Endothelial cell of umbilical vein (primary cell): Measurements from ENCODE around the gene LAMA5. TPM values are rescaled to one million over a fixed set of nuclear protein-coding genes. Genes with fewer than 3 reads are reported as not detected.
"Not testable (repeated sequence)": the region's sequence is repeated elsewhere in the genome, so short reads cannot be mapped to it uniquely, and the experiment has no call there.

ENCODE experiments used
- BruUV-seq: library from RNA; stranded (reverse); fragments of 400-500 nt; replicated peaks from 2 replicates; lab custom pipeline; 2021; lab: Mats Ljungman, UMichigan
- CTCF ChIA-PET: fragments of 300-600, 350-600 bp; sonication (Branson Sonifier 250); formaldehyde crosslinking; loops from one replicate; lab custom pipeline; 2021; ENCODE audit warnings: antibody characterized with exemption, inconsistent platforms; lab: Charles Lee
- POLR2A ChIA-PET: fragments of 300-600, 350-600 bp; sonication (Branson Sonifier 250); formaldehyde crosslinking; loops from one replicate; lab custom pipeline; 2021; ENCODE audit warnings: antibody characterized with exemption, inconsistent platforms; lab: Charles Lee
- DNase-seq: peaks from one replicate; pipeline ENCODE4 v3.0.0-alpha.2; 2011; ENCODE audit warnings: low read depth, low spot score
- FAIRE-seq: peaks from 2 replicates; lab custom pipeline; 2011; peaks lifted over from hg19 to GRCh38; lab: Jason Lieb, UNC
- H2AFZ ChIP-seq: 2 replicates; pipeline ENCODE4 v1.6.0; 2012; ENCODE audit warnings: low read depth, low read length, control low read depth, inconsistent platforms
- H3K27ac ChIP-seq: 2 replicates; pipeline ENCODE4 v1.5.1; 2011; ENCODE audit warnings: low read depth, mild to moderate bottlenecking, control low read depth, low read length, moderate library complexity; ENCODE audit not compliant: insufficient read depth
- H3K27me3 ChIP-seq, 2 experiments: 2 replicates each; pipeline versions ENCODE4 v1.6.0 to v1.6.1; 2011; ENCODE audit warnings: low read length in 2 of 2, mixed read lengths in 1 of 2; ENCODE audit not compliant: control insufficient read depth in 2 of 2, insufficient read depth in 2 of 2
- H3K36me3 ChIP-seq, 2 experiments: 2 replicates in 1 of 2; 3 replicates in 1 of 2; pipeline ENCODE4 v1.5.1; 2011; ENCODE audit warnings: low read length in 2 of 2, mild to moderate bottlenecking in 1 of 2, moderate library complexity in 1 of 2; ENCODE audit not compliant: control insufficient read depth in 2 of 2, insufficient read depth in 2 of 2; ENCODE audit errors: extremely low read depth in 1 of 2
- H3K4me1 ChIP-seq: 3 replicates; pipeline ENCODE4 v1.5.1; 2011; ENCODE audit warnings: mild to moderate bottlenecking, low read length; ENCODE audit not compliant: control insufficient read depth, insufficient read depth; ENCODE audit errors: extremely low read depth
- H3K4me2 ChIP-seq: 2 replicates; pipeline ENCODE4 v1.6.1; 2011; ENCODE audit warnings: low read length, control low read depth, mixed read lengths; ENCODE audit not compliant: insufficient read depth
- H3K4me3 ChIP-seq, 3 experiments: fragments of 200-600 bp in 1 of 3; sonication (generic), shearing (Covaris generic) in 1 of 3; replicated peaks in 1 of 3; 2 replicates each; pipeline ENCODE4 v1.5.1; 2011 to 2016; ENCODE audit warnings: control low read depth in 3 of 3, low read length in 3 of 3, mild to moderate bottlenecking in 2 of 3, inconsistent platforms in 1 of 3, low read depth in 1 of 3, moderate library complexity in 1 of 3; ENCODE audit not compliant: insufficient read depth in 1 of 3
- H3K79me2 ChIP-seq: 2 replicates; pipeline ENCODE4 v1.6.0; 2012; ENCODE audit warnings: low read length, inconsistent platforms; ENCODE audit not compliant: control insufficient read depth, insufficient read depth
- H3K9ac ChIP-seq: replicated peaks from 2 replicates; pipeline ENCODE3; 2011; ENCODE audit warnings: low read length, control low read depth; ENCODE audit not compliant: insufficient read depth; ENCODE audit errors: extremely low read depth
- H3K9me1 ChIP-seq: replicated peaks from 3 replicates; pipeline ENCODE4 v1.6.0; 2011; ENCODE audit warnings: mild to moderate bottlenecking, low read length; ENCODE audit not compliant: control insufficient read depth, insufficient read depth; ENCODE audit errors: extremely low read depth
- H3K9me3 ChIP-seq: replicated peaks from 2 replicates; pipeline ENCODE4 v1.5.1; 2012; ENCODE audit warnings: low read length, inconsistent platforms; ENCODE audit not compliant: control insufficient read depth, insufficient read depth
- H4K20me1 ChIP-seq: replicated peaks from 2 replicates; pipeline ENCODE3; 2011; ENCODE audit warnings: mild to moderate bottlenecking, low read length; ENCODE audit not compliant: control insufficient read depth, insufficient read depth; ENCODE audit errors: extremely low read depth
- CTCF ChIP-seq, 2 donors: IDR thresholded peaks; 1 replicate in 1 of 2; 2 replicates in 1 of 2; pipeline ENCODE4 v1.5.1; 2011; ENCODE audit warnings: low read length in 2 of 2, mild to moderate bottlenecking in 2 of 2, moderate library complexity in 2 of 2, control low read depth in 1 of 2, inconsistent platforms in 1 of 2, low read depth in 1 of 2; ENCODE audit not compliant: insufficient read depth in 1 of 2; ENCODE audit errors: extremely low read depth in 1 of 2
- GATA2 ChIP-seq: IDR thresholded peaks from 2 replicates; pipeline ENCODE4 v1.7.0; 2011; ENCODE audit warnings: low read depth, mild to moderate bottlenecking, moderate library complexity, mixed read lengths, low read length; ENCODE audit not compliant: insufficient read length, insufficient read depth
- JUN ChIP-seq: IDR thresholded peaks from 2 replicates; pipeline ENCODE4 v1.6.1; 2011; ENCODE audit warnings: borderline replicate concordance, low read depth; ENCODE audit not compliant: insufficient read length, insufficient read depth
- MYC ChIP-seq: IDR thresholded peaks from one replicate; pipeline ENCODE4 v1.6.1; 2011; ENCODE audit warnings: mild to moderate bottlenecking, low read depth, low read length
- dilution Hi-C: fragments of 300-500 bp; cut with MboI; formaldehyde crosslinking; loops from one replicate; pipeline ENCODE4 v1.15.0; 2019; ENCODE audit warnings: low sequenced_read_pairs; ENCODE audit not compliant: extremely low pct_ligation_motif_present
- intact Hi-C: fragments of 100-400 bp; cut with micrococcal nuclease; formaldehyde crosslinking; loops from one replicate; pipeline ENCODE4 v1.10.0; 2022
- polyA plus RNA-seq, 4 experiments: library from polyadenylated mRNA; depleted of rRNA in 3 of 4; stranded (reverse) in 3 of 4; unstranded in 1 of 4; fragments of >200 nt; gene quantifications; 2 replicates each; pipeline versions ENCODE4 v1.2.1 to v1.2.3, GENCODE V29; 2011 to 2012; ENCODE audit warnings: missing spikeins in 1 of 4
- total RNA-seq: library from RNA; stranded (reverse); gene quantifications from 2 replicates; pipeline ENCODE4 v1.2.3, GENCODE V29; 2021

LAMA5 gene
- total and polyA plus RNA-seq, 2 donors (not counting 3 experiments of a cell fraction or from before 2014, with no cell fraction given): 24.0 to 145 TPM

- TF ChIP-seq MYC: no peak
- no peak for TF ChIP-seq JUN
- no peak for TF ChIP-seq CTCF (IDR thresholded peaks at IDR 0.05; ENCODE audit: extremely low read depth in 1 of 2, insufficient read depth in 1 of 2, low read depth in 1 of 2, low read length in 2 of 2)
- TF ChIP-seq GATA2: no peak
- Histone ChIP-seq H3K9ac (no peak overlapping the region), H3K27ac (no peak overlapping the region), H3K4me1 (no peaks in the 10 kb centered on the region), H3K9me3 (no peaks in the 10 kb centered on the region), H4K20me1 (no peaks in the 10 kb centered on the region), H3K79me2 (no peaks in the 10 kb centered on the region), H3K27me3 (no peaks in the 10 kb centered on the region), H3K36me3 (no peaks in the 10 kb centered on the region), H2AFZ (no peak overlapping the region), H3K9me1 (no peaks in the 10 kb centered on the region), H3K4me2 (no peak overlapping the region), H3K4me3 (no peak overlapping the region)
- DNase-seq (no peak), FAIRE-seq (no peak)
- intact Hi-C loops (no loop called here), dilution Hi-C loops (no loop called here)
- no TSS peak for BruUV-seq
- ChIA-PET CTCF (interaction anchor here (0.5 to 9.9 kb wide), 19 partner anchors 8 to 364 kb away, joined by 3 to 179 read pairs (median 6); partner anchors contain the start of genes ADRM1, LAMA5 and RPS21), POLR2A (no interaction called here)
These were observed 7.4 kb upstream of the LAMA5 start for GRCh38 chr20:62374331-62375152.

- not testable (repeated sequence) for FAIRE-seq
These were observed 6.6 kb upstream of the LAMA5 start for GRCh38 chr20:62373631-62374179.

More at GRCh38 chr20:62373631-62374179, 6.6 kb upstream of the LAMA5 start:
- H4K20me1 ChIP-seq, intact Hi-C loops, H3K36me3 ChIP-seq, H3K9ac ChIP-seq, dilution Hi-C loops, DNase-seq, H3K27ac ChIP-seq, H3K9me3 ChIP-seq, H3K4me1 ChIP-seq, H2AFZ ChIP-seq, H3K9me1 ChIP-seq, H3K27me3 ChIP-seq, POLR2A ChIA-PET, H3K79me2 ChIP-seq, BruUV-seq, H3K4me3 ChIP-seq, H3K4me2 ChIP-seq: not testable (repeated sequence)
- CTCF ChIA-PET: interaction anchor here (1.4 to 9.9 kb wide), 3 partner anchors 7 to 12 kb away, joined by 6 to 179 read pairs (median 11); partner anchors contain the start of genes LAMA5 and RPS21
